Activated CD8-positive, alpha-beta T cell treated with anti-CD3 and anti-CD28 coated beads, Interleukin-2, amount 10 ng/mL, durations not matched to agents 7 days and 5 days (primary cell): ENCODE results near the gene EFNB1. TPM values are rescaled to one million over a fixed set of nuclear protein-coding genes. Genes with fewer than 3 reads are reported as not detected.
"Not testable (repeated sequence)": the region's sequence is repeated elsewhere in the genome, so short reads cannot be mapped to it uniquely, and the experiment has no call there.

Experiments used
- ATAC-seq: fragments of 150-1000 bp; cut with Tn5 transposase; one replicate; pipeline ENCODE4 v1.10.0; 2021; ENCODE audit warnings: moderate library complexity
- CTCF ChIA-PET: fragments of 350-600 bp; sonication (Branson Sonifier 250); formaldehyde crosslinking; loops from one replicate; lab custom pipeline; 2021; ENCODE audit warnings: antibody characterized with exemption; lab: Charles Lee
- POLR2A ChIA-PET: fragments of 350-600 bp; sonication (Branson Sonifier 250); formaldehyde crosslinking; loops from one replicate; lab custom pipeline; 2021; ENCODE audit warnings: antibody characterized with exemption; lab: Charles Lee
- DNase-seq: peaks from one replicate; pipeline ENCODE4 v3.0.0-alpha.2; 2020
- H3K27ac Mint-ChIP-seq: one replicate; pipeline ENCODE4 v1.8.0; 2021; ENCODE audit warnings: mild to moderate bottlenecking, mixed read lengths
- H3K27me3 Mint-ChIP-seq: one replicate; pipeline ENCODE4 v1.8.0; 2021; ENCODE audit warnings: low read depth, mixed read lengths
- H3K36me3 Mint-ChIP-seq: one replicate; pipeline ENCODE4 v1.8.0; 2021; ENCODE audit warnings: low read depth, mixed read lengths
- H3K4me1 Mint-ChIP-seq: one replicate; pipeline ENCODE4 v1.8.0; 2021; ENCODE audit warnings: low read depth, mixed read lengths
- H3K4me3 Mint-ChIP-seq: one replicate; pipeline ENCODE4 v1.8.0; 2021; ENCODE audit warnings: mild to moderate bottlenecking, mixed read lengths
- H3K9me3 Mint-ChIP-seq: one replicate; pipeline ENCODE4 v1.8.0; 2022; ENCODE audit warnings: mixed read lengths; ENCODE audit not compliant: insufficient read depth
- total RNA-seq, 2 experiments: library from RNA; stranded (reverse); gene quantifications; one replicate each; pipeline ENCODE4 v1.2.3, GENCODE V29; 2021

EFNB1 gene
- total RNA-seq, result 1 to 10 TPM; 4.1 to 4.2 TPM

GRCh38 chrX:68828740-68829581, at the start of gene EFNB1:
EFNB1 (plus strand) TSS chrX:68829021; CDS start chrX:68829777, 756 bp downstream.
- DNase-seq (peak; percentile 89), ATAC-seq (peak; percentile 89)
- ChIA-PET CTCF (interaction anchor here (0.8 to 3.5 kb wide), 19 partner anchors 9 to 1304 kb away, joined by 3 to 45 read pairs (median 3); partner anchors contain the start of genes IGBP1 and PJA1), POLR2A (interaction anchor here (0.5 to 1.2 kb wide), 3 partner anchors 307 to 331 kb away, joined by 3 read pairs; partner anchors contain the start of gene YIPF6)
- Mint-ChIP-seq H3K4me1 (peaks cover 18% of the 10 kb centered on the region), H3K36me3 (no peaks in the 10 kb centered on the region), H3K27ac (peak within 1 kb of the TSS; percentile 77), H3K9me3 (no peaks in the 10 kb centered on the region), H3K27me3 (peaks cover 5% of the 10 kb centered on the region), H3K4me3 (peak within 1 kb of the TSS; percentile 80)

GRCh38 chrX:68781295-68781694, 47.5 kb upstream of the EFNB1 start:
- DNase-seq, H3K9me3 Mint-ChIP-seq, CTCF ChIA-PET, H3K4me1 Mint-ChIP-seq, H3K4me3 Mint-ChIP-seq, ATAC-seq, H3K27ac Mint-ChIP-seq, POLR2A ChIA-PET, H3K27me3 Mint-ChIP-seq, H3K36me3 Mint-ChIP-seq: not testable (repeated sequence)

GRCh38 chrX:68784816-68785215, 44.0 kb upstream of the EFNB1 start:
- Mint-ChIP-seq H3K27me3 (no peaks in the 10 kb centered on the region), H3K36me3 (no peaks in the 10 kb centered on the region), H3K4me1 (no peaks in the 10 kb centered on the region), H3K4me3 (no peak overlapping the region), H3K9me3 (no peaks in the 10 kb centered on the region), H3K27ac (no peak overlapping the region)
- ChIA-PET POLR2A (no interaction called here), CTCF (no interaction called here)
- ATAC-seq (no peak), DNase-seq (no peak)

- H3K27me3 Mint-ChIP-seq, H3K4me3 Mint-ChIP-seq, CTCF ChIA-PET, ATAC-seq, H3K9me3 Mint-ChIP-seq, H3K4me1 Mint-ChIP-seq, POLR2A ChIA-PET, H3K36me3 Mint-ChIP-seq, DNase-seq, H3K27ac Mint-ChIP-seq: not testable (repeated sequence)
These were observed 42.2 kb upstream of the EFNB1 start for GRCh38 chrX:68786581-68786980.

- CTCF ChIA-PET, result no interaction called here
- H3K27me3 Mint-ChIP-seq, result no peaks in the 10 kb centered on the region
- ATAC-seq, result no peak
- DNase-seq, result no peak
- H3K4me1 Mint-ChIP-seq, result no peaks in the 10 kb centered on the region
- no peaks in the 10 kb centered on the region for H3K36me3 Mint-ChIP-seq
- no peak overlapping the region for H3K27ac Mint-ChIP-seq
- H3K4me3 Mint-ChIP-seq, result no peak overlapping the region
- no peaks in the 10 kb centered on the region for H3K9me3 Mint-ChIP-seq
- POLR2A ChIA-PET, result no interaction called here
These were observed 38.9 kb upstream of the EFNB1 start for GRCh38 chrX:68789966-68790365.

GRCh38 chrX:68792083-68792482, 36.7 kb upstream of the EFNB1 start:
- Mint-ChIP-seq H3K27ac (no peak overlapping the region), H3K27me3 (no peaks in the 10 kb centered on the region), H3K4me3 (no peak overlapping the region), H3K4me1 (no peaks in the 10 kb centered on the region), H3K9me3 (no peaks in the 10 kb centered on the region), H3K36me3 (no peaks in the 10 kb centered on the region)
- no peak for ATAC-seq
- POLR2A ChIA-PET, result no interaction called here
- DNase-seq, result no peak
- CTCF ChIA-PET, result no interaction called here

- Mint-ChIP-seq H3K36me3 (no peaks in the 10 kb centered on the region), H3K9me3 (no peaks in the 10 kb centered on the region), H3K4me3 (no peak overlapping the region), H3K27ac (no peak overlapping the region), H3K4me1 (no peaks in the 10 kb centered on the region), H3K27me3 (no peaks in the 10 kb centered on the region)
- CTCF ChIA-PET, result no interaction called here
- DNase-seq, result no peak
- ATAC-seq, result no peak
- POLR2A ChIA-PET, result no interaction called here
These were observed 34.4 kb upstream of the EFNB1 start for GRCh38 chrX:68794461-68794860.

GRCh38 chrX:68795741-68796140, 33.1 kb upstream of the EFNB1 start:
- no peaks in the 10 kb centered on the region for H3K36me3 Mint-ChIP-seq

GRCh38 chrX:68798400-68798799, 30.4 kb upstream of the EFNB1 start:
- H3K4me3 Mint-ChIP-seq, H3K27me3 Mint-ChIP-seq, H3K27ac Mint-ChIP-seq, ATAC-seq, H3K9me3 Mint-ChIP-seq, H3K4me1 Mint-ChIP-seq, H3K36me3 Mint-ChIP-seq, POLR2A ChIA-PET, CTCF ChIA-PET, DNase-seq: not testable (repeated sequence)

More at GRCh38 chrX:68795741-68796140, 33.1 kb upstream of the EFNB1 start:
- Mint-ChIP-seq H3K4me3 (no peak overlapping the region), H3K4me1 (no peaks in the 10 kb centered on the region), H3K27ac (no peak overlapping the region), H3K27me3 (no peaks in the 10 kb centered on the region), H3K9me3 (no peaks in the 10 kb centered on the region)
- ChIA-PET POLR2A (no interaction called here), CTCF (no interaction called here)
- ATAC-seq, result no peak
- DNase-seq, result no peak

GRCh38 chrX:68801737-68802290, 27.0 kb upstream of the EFNB1 start:
- ATAC-seq (no peak), DNase-seq (no peak)
- Mint-ChIP-seq H3K9me3 (no peaks in the 10 kb centered on the region), H3K27ac (no peak overlapping the region), H3K4me3 (no peak overlapping the region), H3K27me3 (peaks cover 6% of the 10 kb centered on the region), H3K4me1 (no peaks in the 10 kb centered on the region), H3K36me3 (no peaks in the 10 kb centered on the region)
- ChIA-PET POLR2A (no interaction called here), CTCF (no interaction called here)

- no peak for DNase-seq
- Mint-ChIP-seq H3K36me3 (no peaks in the 10 kb centered on the region), H3K27ac (no peak overlapping the region), H3K4me3 (no peak overlapping the region), H3K27me3 (peaks cover 10% of the 10 kb centered on the region), H3K4me1 (no peaks in the 10 kb centered on the region), H3K9me3 (no peaks in the 10 kb centered on the region)
- CTCF ChIA-PET, result interaction anchor here (1.4 kb wide), 1 partner anchor 74 kb away, joined by 4 read pairs; no protein-coding TSS in a partner anchor
- POLR2A ChIA-PET, result no interaction called here
- no peak for ATAC-seq
These were observed 21.0 kb upstream of the EFNB1 start for GRCh38 chrX:68807818-68808217.

GRCh38 chrX:68808686-68809357, 20.0 kb upstream of the EFNB1 start:
- Mint-ChIP-seq H3K27ac (no peak overlapping the region), H3K4me3 (no peak overlapping the region), H3K36me3 (no peaks in the 10 kb centered on the region), H3K4me1 (no peaks in the 10 kb centered on the region), H3K9me3 (no peaks in the 10 kb centered on the region), H3K27me3 (peaks cover 10% of the 10 kb centered on the region)
- no peak for DNase-seq
- ATAC-seq, result no peak
- ChIA-PET POLR2A (interaction anchor here (0.7 kb wide), 1 partner anchor 914 kb away, joined by 4 read pairs; no protein-coding TSS in a partner anchor), CTCF (no interaction called here)
